IPS-18c (cell line): Measurements from ENCODE around the gene G3BP2.

Source experiments
- H3K4me3 ChIP-seq: 2 replicates; pipeline ENCODE4 v1.7.0; 2013; ENCODE audit warnings: low read depth, mild to moderate bottlenecking, low read length, moderate library complexity; ENCODE audit not compliant: insufficient read depth
- H3K9me3 ChIP-seq: one replicate; pipeline ENCODE4 v1.6.1; 2013; ENCODE audit warnings: mild to moderate bottlenecking, low read length, moderate library complexity; ENCODE audit not compliant: control insufficient read depth, insufficient read depth

The G3BP2 gene

DNA sequence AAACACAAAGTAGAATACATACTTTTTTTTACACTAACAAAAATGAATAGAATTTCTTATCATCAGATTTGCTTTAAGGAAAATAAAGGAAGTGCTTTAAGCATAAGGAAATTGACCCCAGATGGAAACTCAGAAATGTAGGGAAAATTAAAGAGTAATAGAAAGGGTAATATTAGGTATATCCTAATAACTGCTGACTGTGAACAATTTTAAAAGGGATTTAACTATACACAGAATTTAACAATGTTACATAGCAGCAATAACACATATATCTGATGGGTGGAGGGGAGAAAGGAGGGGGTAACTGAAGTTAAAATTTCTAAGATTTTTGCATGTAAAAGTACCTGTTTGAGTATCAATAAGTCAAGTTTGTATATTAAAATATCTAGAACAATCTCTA is 51.5 kb downstream of the G3BP2 start:
- Histone ChIP-seq H3K4me3 (no peak overlapping the region), H3K9me3 (no peaks in the 10 kb centered on the region)

DNA sequence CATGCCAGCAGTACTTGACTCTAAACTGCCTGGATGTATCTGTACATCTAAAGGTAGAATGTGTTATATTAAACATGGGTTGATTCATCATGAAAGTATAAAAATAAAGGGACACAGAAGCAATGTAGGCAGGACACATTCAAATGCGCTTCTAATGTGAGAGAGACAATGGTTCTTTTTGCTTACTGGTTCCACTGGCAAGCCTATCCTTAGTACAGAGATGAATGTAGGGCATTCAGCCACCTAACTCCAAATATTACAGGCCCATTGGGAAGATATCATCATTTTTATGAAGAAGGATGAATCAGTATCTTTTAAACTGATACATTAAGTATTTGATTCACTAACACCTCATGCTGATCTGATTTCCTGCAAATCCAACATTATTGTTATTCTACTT is 60.9 kb downstream of the G3BP2 start:
- H3K4me3 ChIP-seq = no peak overlapping the region

DNA sequence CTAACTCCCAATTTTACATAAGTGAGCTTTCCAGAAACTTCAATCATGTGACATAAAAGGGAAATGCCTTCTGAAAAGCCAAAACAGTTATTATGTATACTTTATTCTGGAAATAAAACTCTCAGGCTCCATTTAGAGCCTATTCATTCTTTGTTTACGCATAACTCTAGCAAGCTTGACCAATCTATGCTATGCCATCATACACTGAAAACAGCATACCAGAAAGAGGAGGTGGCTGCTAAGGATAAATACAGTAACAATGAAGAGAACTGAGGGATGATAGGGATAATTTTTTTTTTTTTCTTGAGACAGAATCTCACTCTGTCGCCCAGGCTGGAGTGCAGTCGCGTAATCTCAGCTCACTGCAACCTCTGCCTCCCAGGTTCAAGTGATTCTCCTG is 67.3 kb downstream of the G3BP2 start:
- Histone ChIP-seq H3K4me3 (no peak overlapping the region), H3K9me3 (no peaks in the 10 kb centered on the region)

More for the DNA sequence above, 60.9 kb downstream of the G3BP2 start:
- H3K9me3 ChIP-seq = no peaks in the 10 kb centered on the region

DNA sequence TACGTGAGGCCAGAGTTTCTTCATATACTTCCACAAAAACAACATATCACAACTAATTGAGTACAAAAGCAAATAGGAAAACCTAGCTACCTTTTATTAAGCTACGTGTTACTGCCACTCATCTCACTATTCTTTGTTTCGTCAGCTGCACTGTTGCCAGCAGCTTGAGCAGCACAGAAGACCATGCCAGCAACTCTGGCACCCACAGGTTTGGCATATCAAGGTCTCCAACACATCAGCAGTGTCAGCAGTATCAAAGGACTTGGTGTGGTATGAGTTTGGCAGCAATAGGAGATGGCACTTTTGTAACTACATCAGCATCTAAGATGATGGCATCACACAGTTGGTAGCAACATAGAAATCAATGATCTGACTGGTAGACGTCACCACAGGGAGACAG is 73.6 kb downstream of the G3BP2 start:
- Histone ChIP-seq H3K4me3 (no peak overlapping the region), H3K9me3 (no peaks in the 10 kb centered on the region)

DNA sequence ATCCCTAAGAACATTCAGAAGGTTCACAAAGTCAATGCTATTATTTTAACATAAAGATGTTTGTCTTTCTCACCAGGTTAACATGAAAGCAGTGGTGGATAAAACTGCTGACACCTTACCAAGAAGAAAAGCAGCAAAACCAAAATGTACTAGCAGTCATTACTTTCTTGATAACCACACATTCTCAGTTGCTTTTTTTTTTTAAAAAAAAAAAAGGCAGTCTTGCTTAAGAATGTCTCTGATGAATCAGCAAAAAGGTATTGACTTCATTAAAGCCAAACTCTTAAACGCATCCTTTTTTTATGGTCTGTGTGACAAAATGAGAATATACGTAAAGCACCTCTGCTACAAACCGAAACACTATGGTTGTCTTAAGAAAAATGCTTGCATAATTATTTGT is 74.8 kb downstream of the G3BP2 start:
- Histone ChIP-seq H3K9me3 (no peaks in the 10 kb centered on the region), H3K4me3 (no peak overlapping the region)

DNA sequence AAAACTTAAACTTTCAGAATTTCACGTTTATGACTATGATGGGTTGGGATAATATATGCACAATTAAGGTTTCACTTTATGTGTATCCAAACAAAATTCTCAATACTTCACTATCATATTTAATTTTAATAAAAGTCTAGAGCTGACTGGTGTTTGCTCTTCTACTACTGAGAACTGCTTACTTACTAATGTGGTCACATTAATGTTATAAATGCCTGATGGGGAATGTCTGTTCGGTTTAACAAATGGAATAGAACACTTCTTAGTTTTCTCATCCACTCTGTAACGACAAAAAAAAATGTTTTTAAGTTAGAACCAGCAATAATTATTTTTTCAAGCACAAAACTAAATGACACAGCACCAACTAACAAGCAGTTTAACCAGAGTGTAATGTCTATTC is 77.2 kb downstream of the G3BP2 start:
- H3K4me3 ChIP-seq = no peak overlapping the region
- H3K9me3 ChIP-seq = no peaks in the 10 kb centered on the region

DNA sequence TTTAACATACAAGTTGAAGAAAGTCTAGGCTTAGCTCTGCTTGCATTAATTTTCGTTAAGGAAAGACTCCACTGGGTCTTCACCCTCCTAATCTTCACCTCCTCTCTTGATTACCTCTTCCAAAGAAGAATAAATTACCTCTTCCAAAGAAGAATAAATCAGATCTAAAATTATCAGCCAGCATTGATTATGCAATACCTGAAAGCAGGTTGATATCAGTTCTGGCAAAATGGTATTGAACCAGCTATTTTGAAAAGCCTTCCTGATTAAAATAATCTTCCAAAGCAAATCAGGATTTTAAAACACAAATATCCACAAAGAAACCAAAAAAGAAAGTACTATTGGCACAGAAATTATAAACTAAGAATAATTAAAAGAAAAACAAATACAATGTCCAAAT is 79.8 kb downstream of the G3BP2 start:
- Histone ChIP-seq H3K9me3 (no peaks in the 10 kb centered on the region), H3K4me3 (no peak overlapping the region)
